Mammary microvascular endothelial cell (primary cell): ENCODE results near the gene CXCR1. TPM values are rescaled to one million over a fixed set of nuclear protein-coding genes. Genes with fewer than 3 reads are reported as not detected.

Source experiments
- total RNA-seq: library from RNA; depleted of rRNA; stranded (reverse); fragments of >200 nt; gene quantifications from 2 replicates; pipeline ENCODE4 v1.2.3, GENCODE V29; 2015

The CXCR1 gene
- total RNA-seq = not detected in 2 replicates

GRCh38 chr2:218166791-218167190, at the start of gene CXCR1:
TSS of gene CXCR1 (minus strand) at chr2:218166962. CDS start at chr2:218165211, 1,751 bp downstream.

GRCh38 chr2:218125626-218126080, 41.1 kb downstream of the CXCR1 start, which contains the start of gene CXCR2:
TSS of gene CXCR2 (plus strand) at chr2:218126028. CDS start at chr2:218134802, 8,774 bp downstream.

Other genes with a start within 250 kb of the CXCR1 start
- gene TNS1, start 164.0 kb downstream of the CXCR1 start, total RNA-seq = 29.8 and 34.9 TPM in 2 replicates
- not detected in 2 replicates for gene RUFY4, start 97.7 kb downstream of the CXCR1 start, total RNA-seq
- gene CXCR2, start 40.9 kb downstream of the CXCR1 start, total RNA-seq = not detected in 2 replicates
- 599 and 620 TPM in 2 replicates for gene ARPC2, start 50.2 kb upstream of the CXCR1 start, total RNA-seq
- not detected in 2 replicates for gene GPBAR1, start 94.1 kb upstream of the CXCR1 start, total RNA-seq
- gene AAMP, start 103.2 kb upstream of the CXCR1 start, total RNA-seq = 122 and 127 TPM in 2 replicates
- 40.0 and 53.2 TPM in 2 replicates for gene PNKD, start 103.6 kb upstream of the CXCR1 start, total RNA-seq
- gene TMBIM1, start 125.5 kb upstream of the CXCR1 start, total RNA-seq = 128 and 133 TPM in 2 replicates
- not detected in 2 replicates for gene CATIP, start 189.9 kb upstream of the CXCR1 start, total RNA-seq
- gene SLC11A1, start 215.3 kb upstream of the CXCR1 start, total RNA-seq = under 0.01 and 0.05 TPM in 2 replicates
- 58.6 and 66.5 TPM in 2 replicates for gene CTDSP1, start 232.9 kb upstream of the CXCR1 start, total RNA-seq